GM08714 (cell line): ENCODE data around the gene CLOCK.

ENCODE experiments used
- H3K4me3 ChIP-seq: fragments of 200-500 bp; sonication (Bioruptor generic); 2 replicates; pipeline ENCODE4 v1.5.1; 2014; ENCODE audit warnings: mild to moderate bottlenecking, low read length, inconsistent platforms
- ZNF274 ChIP-seq: IDR thresholded peaks from 2 replicates; pipeline ENCODE4 v1.6.1; 2012; ENCODE audit warnings: mild to moderate bottlenecking, low read depth, low read length

Gene CLOCK

GRCh38 chr4:55399581-55399980 is 147.1 kb downstream of the CLOCK start:
- TF ChIP-seq ZNF274 = no peak
- no peak overlapping the region for H3K4me3 ChIP-seq

GRCh38 chr4:55398966-55399365 is 147.7 kb downstream of the CLOCK start:
- no peak for TF ChIP-seq ZNF274
- H3K4me3 ChIP-seq = peak overlapping the region; percentile 99

DNA sequence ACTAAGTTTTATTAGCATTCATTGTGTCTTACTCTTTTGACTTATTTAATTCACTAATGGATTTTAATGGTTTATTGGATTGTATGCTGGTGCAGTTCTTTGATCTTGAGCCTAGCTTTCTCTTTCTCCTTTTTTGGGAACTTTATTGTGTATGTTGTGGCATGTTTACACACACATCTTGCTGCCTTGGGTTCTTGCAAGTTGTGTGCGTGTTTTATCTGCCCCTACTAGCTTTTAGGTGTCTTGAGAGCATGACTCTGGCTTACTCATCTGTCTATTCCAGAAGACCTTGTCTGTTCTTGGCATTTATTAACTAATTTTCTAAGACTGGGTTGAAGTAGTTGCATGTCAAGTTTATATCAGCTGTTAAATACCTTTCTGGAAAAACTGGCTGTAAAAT is 148.2 kb downstream of the CLOCK start:
- H3K4me3 ChIP-seq = peak overlapping the region; percentile 99; the same call in 1 of the 2 replicates
- TF ChIP-seq ZNF274 = no peak

DNA sequence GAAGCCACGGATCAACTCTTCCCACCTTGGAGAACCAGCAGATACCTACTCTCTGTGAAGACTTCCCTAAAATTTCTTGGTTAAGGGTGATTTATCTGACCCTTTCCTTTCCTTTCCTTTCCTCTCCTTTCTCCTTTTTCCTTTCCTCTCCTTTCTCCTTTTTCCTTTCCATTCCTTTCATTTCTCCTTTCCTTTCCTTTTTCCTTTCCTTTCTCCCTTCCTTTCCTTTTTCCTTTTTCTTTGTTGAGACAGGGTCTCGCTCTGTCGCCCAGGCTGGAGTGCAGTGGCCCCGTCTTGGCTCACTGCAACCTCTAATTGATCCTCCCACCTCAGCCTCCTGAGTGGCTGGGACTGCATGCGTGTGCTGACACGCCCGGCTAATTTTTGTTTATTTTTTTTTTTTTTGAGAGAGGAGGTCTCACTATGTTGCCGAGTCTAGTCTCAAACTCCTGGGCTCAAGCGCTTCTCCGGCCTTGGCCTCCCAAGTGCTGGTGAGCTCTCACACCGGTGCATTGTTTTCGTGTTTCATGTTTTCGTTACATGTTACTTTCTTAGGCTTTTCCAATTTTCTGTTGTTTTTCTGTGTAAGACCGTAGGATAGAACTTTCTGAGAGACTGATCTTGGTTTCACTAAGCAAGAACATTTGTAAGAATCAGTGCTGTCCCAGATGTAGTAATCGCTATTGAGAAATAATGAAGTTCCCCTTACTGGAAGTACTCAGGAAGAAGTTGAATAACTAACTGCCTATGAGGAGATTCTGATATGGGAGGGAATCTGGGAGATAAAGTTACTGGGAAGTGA is 149.0 kb downstream of the CLOCK start:
- H3K4me3 ChIP-seq = peak overlapping the region; percentile 99
- no peak for TF ChIP-seq ZNF274

GRCh38 chr4:55397126-55397436 is 149.6 kb downstream of the CLOCK start:
- TF ChIP-seq ZNF274 = no peak
- peak overlapping the region; percentile 99 for H3K4me3 ChIP-seq

DNA sequence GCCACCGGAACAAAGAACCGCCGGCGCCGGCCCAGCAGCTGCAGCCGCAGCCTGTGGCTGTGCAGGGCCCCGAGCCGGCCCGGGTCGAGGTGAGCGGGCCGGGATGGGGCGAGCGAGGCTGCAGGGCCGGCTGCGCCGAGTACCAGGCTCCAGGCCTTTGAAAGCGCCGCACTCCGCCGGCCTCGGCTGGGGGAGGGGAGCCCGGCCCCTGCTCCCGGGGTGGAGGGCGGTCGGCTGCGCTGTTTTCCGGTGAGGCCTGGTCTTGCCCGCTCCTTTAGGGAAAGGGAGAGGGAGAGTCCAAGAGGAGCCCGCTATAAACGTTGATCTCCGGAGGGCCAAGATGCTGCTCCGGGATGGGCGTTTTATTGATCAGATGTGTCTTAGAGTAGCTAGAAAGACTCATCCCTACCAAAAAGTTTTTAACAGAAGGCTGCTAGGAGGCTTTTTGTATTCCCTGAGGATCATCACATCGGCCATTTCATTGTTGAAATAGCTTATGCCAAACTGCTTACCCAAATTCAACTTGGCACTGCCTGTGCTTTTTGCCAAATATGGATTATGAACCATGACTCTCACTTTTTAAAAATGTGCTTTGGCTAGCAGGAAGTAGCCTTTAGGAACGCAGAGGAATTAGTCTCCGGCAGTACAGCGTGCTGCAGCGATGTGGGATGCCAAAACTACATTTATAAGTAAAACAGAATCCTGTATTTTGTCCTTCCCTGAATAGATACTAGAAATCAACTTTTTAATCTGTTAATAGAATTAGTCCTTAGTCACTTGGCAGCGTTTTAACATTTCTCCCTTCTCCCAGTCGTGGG is 150.2 kb downstream of the CLOCK start:
- H3K4me3 ChIP-seq = peak overlapping the region; percentile 99
- no peak for TF ChIP-seq ZNF274

DNA sequence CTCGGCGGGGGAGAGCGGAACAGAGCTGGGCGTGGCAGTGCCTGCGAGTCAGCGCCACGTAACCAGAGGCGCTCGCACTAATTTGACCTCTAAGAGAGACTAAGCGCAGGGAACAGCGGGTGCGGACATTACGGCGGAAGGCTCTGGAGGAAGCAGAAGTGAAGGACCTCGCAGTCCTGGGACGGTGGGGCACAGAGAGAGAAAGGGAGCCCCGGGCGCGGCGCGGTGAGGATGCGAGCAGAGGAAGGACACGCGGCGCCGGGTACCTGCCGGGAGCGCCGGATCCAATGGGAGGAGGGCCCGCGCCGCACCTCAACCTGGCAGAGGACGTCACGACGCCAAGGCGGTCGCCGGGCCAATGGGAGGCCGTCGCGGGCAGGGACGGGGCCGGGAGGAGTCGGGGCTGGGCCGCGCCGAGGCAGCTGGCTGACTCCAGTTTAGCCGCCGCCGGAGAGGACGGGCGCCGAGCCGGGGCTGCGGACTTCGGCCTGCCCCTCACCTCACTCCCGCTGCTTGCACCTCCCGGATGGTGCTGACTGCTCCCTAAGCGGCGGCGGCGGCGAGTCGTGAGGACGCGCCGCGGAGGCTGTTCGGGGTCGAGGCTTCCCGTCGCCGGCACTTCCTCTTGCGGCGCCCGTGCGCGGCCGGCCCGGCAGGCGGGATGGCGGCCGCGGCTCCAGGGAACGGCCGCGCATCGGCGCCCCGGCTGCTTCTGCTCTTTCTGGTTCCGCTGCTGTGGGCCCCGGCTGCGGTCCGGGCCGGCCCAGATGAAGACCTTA is 151.0 kb downstream of the CLOCK start, which contains the start of gene TMEM165:
TSS of gene TMEM165 (plus strand) at position 429 of the 779 bp plus-strand sequence. CDS start at position 662, 233 bp downstream.
- TF ChIP-seq ZNF274 = no peak
- peak within 1 kb of the TSS; percentile 99 for H3K4me3 ChIP-seq

GRCh38 chr4:55395218-55395528 is 151.5 kb downstream of the CLOCK start:
- peak overlapping the region; percentile 99; the same call in 1 of the 2 replicates for H3K4me3 ChIP-seq
- TF ChIP-seq ZNF274 = no peak

- no peak overlapping the region for H3K4me3 ChIP-seq
- TF ChIP-seq ZNF274 = no peak
Measured at GRCh38 chr4:55393461-55394320, 153.0 kb downstream of the CLOCK start.

DNA sequence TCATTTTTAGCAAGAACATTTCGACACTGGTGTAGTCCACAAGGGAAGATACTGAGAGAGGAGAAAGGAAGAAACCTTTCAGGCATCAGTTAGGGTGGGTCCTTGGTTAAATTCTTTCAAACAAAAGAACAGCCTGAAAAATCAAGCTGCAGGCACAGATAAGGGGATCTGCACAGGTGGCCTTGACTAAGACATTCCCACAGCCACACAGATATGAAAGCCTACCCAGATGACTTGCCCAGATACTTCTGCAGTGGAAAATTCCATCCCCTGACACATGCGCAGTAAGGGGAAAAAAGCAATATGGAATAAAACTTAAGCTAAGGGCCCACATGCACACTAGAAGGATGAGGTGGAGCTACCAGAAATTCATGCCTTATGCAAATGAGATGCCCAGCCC is 159.9 kb downstream of the CLOCK start:
- no peak for TF ChIP-seq ZNF274
- no peak overlapping the region for H3K4me3 ChIP-seq

- H3K4me3 ChIP-seq = no peak overlapping the region
- no peak for TF ChIP-seq ZNF274
Measured at GRCh38 chr4:55386073-55386472, 160.6 kb downstream of the CLOCK start.

- H3K4me3 ChIP-seq = no peak overlapping the region
- no peak for TF ChIP-seq ZNF274
Measured at GRCh38 chr4:55385201-55385649, 161.5 kb downstream of the CLOCK start.

DNA sequence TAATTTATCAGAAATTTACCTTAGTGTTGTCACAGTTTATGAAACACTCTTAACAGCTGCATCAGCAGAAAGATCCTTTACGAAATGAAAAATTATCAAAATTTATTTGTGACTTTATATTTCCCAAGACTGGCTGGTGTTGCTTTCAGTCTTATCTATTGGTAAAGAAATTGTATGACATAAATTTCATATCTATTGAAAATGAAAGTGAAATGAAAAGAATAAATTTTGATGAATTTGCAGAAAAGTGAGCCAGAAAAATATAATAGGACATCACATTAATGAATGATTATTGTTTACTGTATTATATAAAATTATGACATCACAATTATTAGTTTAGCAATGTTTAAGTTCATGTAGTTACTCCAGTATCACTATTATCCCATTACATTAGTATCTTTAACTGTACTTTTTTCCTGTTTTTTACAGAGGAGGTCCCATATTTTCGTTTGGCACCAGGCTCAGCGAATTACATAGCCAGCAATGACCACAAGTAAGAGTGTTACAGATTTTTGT is 164.2 kb downstream of the CLOCK start:
- no peak overlapping the region for H3K4me3 ChIP-seq
- TF ChIP-seq ZNF274 = no peak
